GM20431 (cell line): ENCODE results near the gene ATP6V0B.

Experiments
- in situ Hi-C: fragments of 300-500 bp; cut with MseI, MboI; formaldehyde crosslinking; loops from one replicate; pipeline ENCODE4 v1.15.0; 2020; ENCODE audit warnings: low sequenced_read_pairs; ENCODE audit not compliant: unreplicated experiment

ATP6V0B gene

DNA sequence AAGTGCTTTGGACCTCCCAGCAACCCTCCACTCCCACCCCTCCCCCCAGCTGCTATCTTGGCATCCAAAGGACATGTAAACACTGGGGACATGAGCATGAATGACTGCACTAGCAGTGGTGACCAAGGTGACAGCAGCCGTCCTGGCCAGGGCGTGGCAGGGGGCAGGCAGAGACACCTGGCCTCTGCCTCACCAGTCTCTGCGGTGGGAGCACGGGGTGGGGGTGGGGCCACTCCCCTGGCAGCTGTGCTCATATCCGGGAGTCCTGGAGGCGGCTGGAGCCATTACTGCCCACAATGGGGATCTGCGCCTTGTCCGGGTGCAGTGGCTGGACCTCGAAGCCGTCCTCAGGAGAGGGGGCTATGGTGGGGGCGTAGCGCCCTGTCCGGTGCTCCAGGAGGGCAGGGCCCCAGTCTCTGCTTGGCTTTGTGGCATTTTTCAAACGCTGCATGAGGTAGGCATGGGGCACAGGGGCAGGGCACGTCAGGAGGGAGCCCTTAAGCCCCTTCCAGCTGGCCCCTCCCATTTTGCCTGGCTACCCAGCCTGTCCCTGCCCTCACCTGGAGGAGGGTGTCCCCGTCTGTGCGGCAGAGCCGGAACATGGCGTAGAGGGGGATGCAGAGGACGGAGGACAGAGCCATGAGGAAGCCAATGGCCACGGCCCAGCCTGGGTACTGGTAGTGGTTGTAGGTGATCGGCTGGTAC is 22.7 kb downstream of the ATP6V0B start:
- in situ Hi-C loops = no loop called here

- in situ Hi-C loops = no loop called here
Measured at GRCh38 chr1:43998000-43998378, 23.2 kb downstream of the ATP6V0B start.

- in situ Hi-C loops = no loop called here
Measured at GRCh38 chr1:43999455-43999854, 24.7 kb downstream of the ATP6V0B start.

DNA sequence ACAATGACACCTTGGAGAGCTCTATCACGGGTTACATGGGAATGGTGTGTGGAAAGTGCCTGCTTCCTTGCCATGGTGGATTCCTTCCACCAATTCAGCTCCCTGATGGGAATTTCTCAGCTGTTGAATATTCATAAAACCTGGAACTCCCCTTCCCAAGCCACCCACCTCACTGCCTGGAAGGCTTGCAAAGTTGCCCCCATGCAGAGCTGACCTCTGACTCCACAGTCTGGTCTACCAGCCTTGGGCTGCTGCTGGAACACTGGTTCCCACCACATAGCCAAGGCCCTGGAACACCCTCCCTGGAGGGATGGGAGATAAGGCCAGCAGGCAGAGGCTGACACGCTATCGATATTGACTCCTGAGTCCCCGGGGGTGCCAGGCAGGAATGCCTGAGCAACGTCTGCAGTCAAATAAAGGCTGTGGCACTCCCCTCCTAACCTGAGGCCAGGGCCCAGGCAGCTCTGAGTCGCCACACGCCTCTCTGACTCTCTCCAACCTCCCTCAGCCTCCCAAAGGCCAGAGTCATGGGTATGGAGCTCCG is 25.4 kb downstream of the ATP6V0B start:
- in situ Hi-C loops = no loop called here

DNA sequence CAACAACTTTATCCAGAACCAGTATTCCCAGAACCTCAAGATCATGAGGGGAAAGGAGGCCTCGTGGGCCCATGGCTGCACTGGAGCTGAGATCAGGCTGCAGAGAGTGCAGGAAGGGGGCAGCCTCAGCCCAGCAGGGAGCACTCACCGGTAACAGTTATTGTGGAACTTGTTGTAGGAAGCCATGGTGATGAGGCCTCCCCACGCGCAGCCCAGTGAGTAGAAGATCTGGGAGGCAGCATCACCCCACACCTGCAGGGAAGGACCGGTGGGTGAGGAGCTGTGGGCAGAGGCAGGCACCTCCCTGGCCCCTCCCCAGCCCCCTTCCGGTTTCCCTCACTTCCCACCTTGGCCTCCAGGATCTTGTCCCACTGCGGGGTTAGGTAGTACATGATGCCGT is 27.4 kb downstream of the ATP6V0B start:
- in situ Hi-C loops = no loop called here

DNA sequence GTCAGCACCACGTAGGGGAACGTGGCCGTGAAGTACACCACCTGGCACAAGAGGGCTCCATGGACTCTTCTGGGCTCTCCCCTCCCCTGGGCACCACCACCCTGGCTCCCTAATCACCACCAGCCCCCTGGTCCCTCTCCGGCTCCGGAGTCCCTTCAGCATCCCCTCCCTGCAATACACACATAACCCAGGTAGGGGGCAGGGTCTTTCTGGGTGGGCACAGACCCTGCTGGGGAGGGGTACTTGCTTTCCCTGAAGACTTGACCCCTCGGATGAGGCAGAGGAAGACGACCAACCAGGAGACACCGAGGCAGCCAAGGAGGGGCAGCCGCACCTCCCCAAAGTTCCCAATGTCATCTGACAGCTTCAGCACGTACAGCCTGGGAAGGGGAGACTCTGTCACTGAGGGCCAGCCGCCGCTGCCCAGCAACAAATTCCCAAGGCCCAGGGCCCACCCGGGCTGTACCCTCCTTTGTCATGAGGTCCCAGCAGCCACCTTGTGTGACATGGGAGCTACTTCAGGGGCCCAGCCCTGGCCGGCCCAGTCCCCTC is 27.9 kb downstream of the ATP6V0B start:
- in situ Hi-C loops = no loop called here

- in situ Hi-C loops = no loop called here
Measured at GRCh38 chr1:44008259-44008658, 33.5 kb downstream of the ATP6V0B start.

GRCh38 chr1:44010935-44011471 is 36.2 kb downstream of the ATP6V0B start:
- in situ Hi-C loops = no loop called here

- in situ Hi-C loops = no loop called here
Measured at GRCh38 chr1:44012404-44012803, 37.6 kb downstream of the ATP6V0B start.

- in situ Hi-C loops = no loop called here
Measured at GRCh38 chr1:44012941-44013609, 38.3 kb downstream of the ATP6V0B start.

DNA sequence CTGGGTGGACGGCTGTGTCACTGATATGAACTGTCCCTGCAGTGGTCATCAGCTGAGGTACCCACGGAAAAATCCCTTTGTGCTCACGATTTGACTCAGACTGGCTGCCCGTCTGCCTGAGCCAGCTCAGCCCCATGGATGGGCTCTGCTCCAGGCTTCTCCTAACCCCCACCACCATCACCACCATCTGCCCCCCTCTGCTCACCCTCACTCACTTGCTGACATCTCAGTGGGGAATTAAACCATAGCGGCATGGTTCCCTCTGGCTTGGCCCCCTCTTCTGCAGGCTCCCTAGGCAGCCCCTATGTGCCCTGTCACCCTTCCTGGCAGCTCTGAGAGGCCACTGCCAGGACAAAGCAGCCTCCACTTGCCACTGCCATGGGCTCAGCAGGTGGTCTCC is 39.2 kb downstream of the ATP6V0B start:
- in situ Hi-C loops = no loop called here

GRCh38 chr1:44014365-44015104 is 39.8 kb downstream of the ATP6V0B start:
- in situ Hi-C loops = no loop called here

- in situ Hi-C loops = no loop called here
Measured at GRCh38 chr1:44015206-44015605, 40.4 kb downstream of the ATP6V0B start.

DNA sequence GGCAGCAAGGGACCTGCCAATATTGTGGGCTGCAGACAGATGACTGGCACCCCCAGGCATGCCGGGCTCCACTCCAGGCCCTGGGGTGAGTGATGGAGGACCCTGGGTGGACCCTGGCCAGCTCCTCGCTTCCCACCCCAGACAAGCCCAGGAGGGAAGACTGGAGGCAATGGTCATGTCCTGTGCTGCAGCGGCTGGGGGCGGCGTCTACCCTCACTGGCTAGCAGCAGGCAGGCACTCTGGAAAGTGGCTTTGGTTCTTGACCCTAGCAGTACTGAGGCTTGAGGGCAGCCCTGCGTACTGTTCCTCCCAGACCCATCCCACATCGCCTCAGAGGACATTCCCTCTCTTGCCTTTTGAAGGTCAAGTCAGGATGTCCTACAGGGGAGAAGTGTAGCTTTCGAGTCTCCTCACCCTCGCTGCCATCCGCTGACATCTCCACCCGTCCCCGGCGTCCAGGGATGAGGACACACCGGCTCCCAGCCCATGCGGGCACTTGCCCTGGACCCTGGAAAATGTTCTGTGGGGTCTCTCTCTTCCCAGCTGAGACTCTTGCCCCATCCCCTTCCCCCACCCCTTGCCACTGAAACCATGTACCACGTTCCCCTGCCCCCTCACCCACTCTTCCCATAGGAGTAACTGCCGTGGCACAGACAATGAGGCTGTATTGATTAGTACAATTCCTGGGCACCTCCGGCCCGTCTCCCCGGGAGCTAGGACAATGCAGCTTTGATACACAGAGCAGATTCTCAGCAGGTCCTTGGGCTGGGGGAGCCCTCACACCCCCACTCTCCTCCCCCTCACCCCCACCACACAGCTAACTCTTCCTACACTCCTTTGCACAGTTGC is 41.5 kb downstream of the ATP6V0B start:
- in situ Hi-C loops = no loop called here

GRCh38 chr1:44016890-44017400 is 42.2 kb downstream of the ATP6V0B start:
- in situ Hi-C loops = no loop called here

- in situ Hi-C loops = no loop called here
Measured at GRCh38 chr1:44019466-44019948, 44.7 kb downstream of the ATP6V0B start.

DNA sequence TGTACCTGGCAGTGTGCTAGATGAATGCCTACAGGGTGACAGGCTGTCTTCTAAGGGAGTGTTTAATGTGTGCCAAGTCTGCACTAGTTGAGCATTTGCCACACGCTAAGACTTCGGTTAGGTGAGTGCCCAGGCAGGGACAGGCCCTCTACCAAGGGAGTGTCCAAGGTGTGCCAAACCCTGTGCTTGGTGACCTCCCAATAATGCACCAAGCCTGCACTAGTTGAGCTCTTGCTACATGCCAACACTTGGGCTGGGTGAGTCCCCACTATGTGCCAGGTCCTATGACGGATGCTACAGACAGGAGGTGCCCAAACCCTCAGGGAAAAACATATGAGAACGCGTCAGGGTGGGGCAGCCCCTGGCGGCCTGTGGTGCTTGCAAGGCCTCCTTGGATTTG is 45.7 kb downstream of the ATP6V0B start:
- in situ Hi-C loops = no loop called here

GRCh38 chr1:44021156-44021555 is 46.4 kb downstream of the ATP6V0B start:
- in situ Hi-C loops = no loop called here
